ENCODE measurements around the gene SURF4. TPM values are rescaled to one million over a fixed set of nuclear protein-coding genes. Genes with fewer than 3 reads are reported as not detected.

Gene SURF4
- total and polyA plus RNA-seq, 2 of the 13 experiments (the other 11 are each of a cell fraction or from before 2014, with no cell fraction given), result 220 to 265 TPM

- TF ChIP-seq SIN3A (IDR thresholded peaks at IDR 0.05; ENCODE audit: borderline replicate concordance, low read depth, low read length), result peak; percentile 84; the same call in 1 of the 2 replicates
- peak; percentile 98 for TF ChIP-seq MXD1 (CRISPR knock-in tag; IDR thresholded peaks at IDR 0.05)
- peak; percentile 76 for TF ChIP-seq ZBTB14 (CRISPR knock-in tag; IDR thresholded peaks at IDR 0.05)
- TF ChIP-seq MED1 (CRISPR knock-in tag; IDR thresholded peaks at IDR 0.05), result peak; percentile 88
- peak; percentile 76 for TF ChIP-seq HCFC1 (IDR thresholded peaks at IDR 0.05; ENCODE audit: low read depth, low read length)
- TF ChIP-seq TMF1 (CRISPR knock-in tag; IDR thresholded peaks at IDR 0.05; ENCODE audit: low read depth), result peak; percentile 96
- no peak for TF ChIP-seq SIX1 (CRISPR knock-in tag; IDR thresholded peaks at IDR 0.05; ENCODE audit: borderline replicate concordance)
- no peak for TF ChIP-seq ZNF292 (CRISPR knock-in tag; IDR thresholded peaks at IDR 0.05; ENCODE audit: borderline replicate concordance, low read depth)
- TF ChIP-seq, protein P1, sequence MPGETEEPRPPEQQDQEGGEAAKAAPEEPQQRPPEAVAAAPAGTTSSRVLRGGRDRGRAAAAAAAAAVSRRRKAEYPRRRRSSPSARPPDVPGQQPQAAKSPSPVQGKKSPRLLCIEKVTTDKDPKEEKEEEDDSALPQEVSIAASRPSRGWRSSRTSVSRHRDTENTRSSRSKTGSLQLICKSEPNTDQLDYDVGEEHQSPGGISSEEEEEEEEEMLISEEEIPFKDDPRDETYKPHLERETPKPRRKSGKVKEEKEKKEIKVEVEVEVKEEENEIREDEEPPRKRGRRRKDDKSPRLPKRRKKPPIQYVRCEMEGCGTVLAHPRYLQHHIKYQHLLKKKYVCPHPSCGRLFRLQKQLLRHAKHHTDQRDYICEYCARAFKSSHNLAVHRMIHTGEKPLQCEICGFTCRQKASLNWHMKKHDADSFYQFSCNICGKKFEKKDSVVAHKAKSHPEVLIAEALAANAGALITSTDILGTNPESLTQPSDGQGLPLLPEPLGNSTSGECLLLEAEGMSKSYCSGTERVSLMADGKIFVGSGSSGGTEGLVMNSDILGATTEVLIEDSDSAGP (CRISPR knock-in tag; IDR thresholded peaks at IDR 0.05; ENCODE audit: borderline replicate concordance), result peak; percentile 99
- TF ChIP-seq ZNF276 (CRISPR knock-in tag; IDR thresholded peaks at IDR 0.05; ENCODE audit: low read depth), result peak; percentile 78; the same call in 1 of the 2 replicates
- TF ChIP-seq SRSF9 (IDR thresholded peaks at IDR 0.05; ENCODE audit: borderline replicate concordance, insufficient read depth, low read depth, low read length, poor library complexity, severe bottlenecking), result no peak
- peak; percentile 56; the same call in 1 of the 2 replicates for TF ChIP-seq ZBTB20 (CRISPR knock-in tag; IDR thresholded peaks at IDR 0.05; ENCODE audit: borderline replicate concordance, low read depth)
- 0 out of 2 replicates have a peak, but pooled peaks have one; percentile 30 for TF ChIP-seq SNAPC4 (CRISPR knock-in tag; IDR thresholded peaks at IDR 0.05)
- TF ChIP-seq TEAD3 (CRISPR knock-in tag; optimal IDR thresholded peaks at IDR 0.05; ENCODE audit: borderline replicate concordance), result peak; percentile 87
- TF ChIP-seq ZNF430 (CRISPR knock-in tag; IDR thresholded peaks at IDR 0.05), result peak; percentile 96
- TF ChIP-seq ZNF605 (CRISPR knock-in tag; IDR thresholded peaks at IDR 0.05), result peak; percentile 97
- TF ChIP-seq ZNF326 (CRISPR knock-in tag; IDR thresholded peaks at IDR 0.05; ENCODE audit: borderline replicate concordance), result peak; percentile 97
These were observed 39.7 kb downstream of the SURF4 start, which contains the start of gene SURF6 (continued) for GRCh38 chr9:133335924-133336811.
